NT2/D1 (cell line): ENCODE results near the gene TERT.

ENCODE experiments used
- YY1 ChIP-seq: IDR thresholded peaks from 2 replicates; pipeline ENCODE4 v1.6.1; 2011; ENCODE audit not compliant: insufficient read length, insufficient read depth
- ZNF274 ChIP-seq: IDR thresholded peaks from 2 replicates; pipeline ENCODE4 v1.6.1; 2011; ENCODE audit warnings: mild to moderate bottlenecking, low read depth, low read length

DNA sequence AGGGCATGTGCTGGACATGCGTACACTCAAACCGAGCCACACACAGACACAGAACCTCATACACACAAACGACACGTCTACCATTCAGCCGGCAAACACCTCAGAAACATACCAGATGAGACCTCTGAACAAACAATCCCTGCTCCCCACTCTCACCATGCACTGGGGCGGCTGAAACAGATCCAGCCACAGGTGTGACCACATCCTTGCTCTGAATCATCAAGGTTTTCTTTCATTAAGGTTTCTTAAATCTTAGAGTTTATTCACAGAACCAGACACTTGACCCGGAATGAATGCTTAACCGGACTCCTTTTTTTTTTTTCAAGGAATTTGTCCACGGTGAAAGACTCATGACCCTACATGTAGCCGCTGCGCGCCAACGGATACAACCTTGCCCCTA is 26.2 kb downstream of the TERT start:
- TF ChIP-seq ZNF274 (no peak), YY1 (no peak)
